ENCODE data around the gene NCEH1. TPM values are rescaled to one million over a fixed set of nuclear protein-coding genes. Genes with fewer than 3 reads are reported as not detected.

NCEH1 gene
- total RNA-seq, 1 donor from 2014 or later = 17.1 TPM

DNA sequence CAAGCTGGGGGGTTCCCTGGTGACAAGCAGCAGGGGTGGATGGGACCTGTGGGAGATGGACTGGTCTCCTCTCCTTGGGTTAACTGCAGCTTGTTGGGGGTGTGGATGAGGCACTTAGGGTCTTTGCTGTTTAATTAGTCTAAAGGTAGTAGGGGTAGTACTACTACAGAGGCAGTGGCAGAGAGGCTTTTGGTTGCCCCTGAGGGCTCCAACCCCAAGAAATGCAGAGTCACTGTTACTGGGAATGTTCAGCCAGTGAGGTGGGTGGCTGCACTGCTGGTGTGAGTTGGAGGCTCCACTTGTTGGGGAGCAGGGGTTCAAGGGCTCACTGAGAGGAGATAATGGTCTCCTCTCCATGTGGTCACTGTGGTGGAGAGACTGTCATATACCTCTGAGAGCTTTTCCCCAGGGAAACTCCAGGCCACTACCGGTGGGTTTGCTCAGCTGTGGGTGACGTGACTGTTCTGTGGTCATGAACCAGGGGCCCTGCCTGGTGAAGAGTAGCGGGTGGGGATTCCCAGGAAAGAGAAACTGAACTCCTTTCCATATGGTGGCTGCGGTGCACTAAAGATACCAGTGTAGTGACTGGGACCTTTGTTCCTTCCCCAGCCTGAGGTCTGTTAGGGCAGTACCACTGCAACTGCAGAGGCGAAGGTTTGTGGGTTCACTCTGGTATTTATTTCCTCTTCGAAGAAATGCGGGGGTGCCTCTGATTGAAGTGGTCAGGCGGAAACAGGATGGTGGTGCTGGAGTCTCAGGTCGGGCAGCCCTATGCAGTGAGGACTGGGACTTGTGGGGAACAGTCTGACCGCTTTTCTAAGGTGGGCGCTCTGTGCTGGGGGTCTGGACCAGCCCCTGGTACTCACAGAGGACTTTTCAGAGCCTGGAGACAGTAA is 118.7 kb downstream of the NCEH1 start:
- DNase-seq (ENCODE audit: extremely low read depth, low read depth, low spot score) = no peak

GRCh38 chr3:172591125-172591605 is 119.7 kb downstream of the NCEH1 start:
- DNase-seq (ENCODE audit: extremely low read depth, low read depth, low spot score) = no peak

DNA sequence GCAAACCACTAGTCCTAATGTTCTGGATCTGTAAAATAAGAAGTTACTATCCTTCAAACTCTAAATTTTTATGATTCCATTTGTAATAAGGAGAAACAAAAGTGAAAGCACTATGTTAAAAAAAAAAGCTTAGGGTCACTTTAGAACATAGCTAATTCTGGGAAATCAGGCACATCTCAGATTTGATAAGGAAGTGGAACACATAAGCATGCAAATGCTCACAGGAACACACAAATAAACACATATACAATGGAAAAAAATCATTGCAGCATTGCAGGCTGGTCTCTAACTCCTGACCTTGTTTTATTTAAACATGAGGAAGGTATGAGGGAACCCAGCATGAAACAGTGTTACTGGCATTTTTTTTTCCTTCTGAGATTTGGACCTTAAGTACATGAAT is 124.4 kb downstream of the NCEH1 start:
- DNase-seq (ENCODE audit: extremely low read depth, low read depth, low spot score) = no peak

- DNase-seq (ENCODE audit: extremely low read depth, low read depth, low spot score) = no peak
Observed at GRCh38 chr3:172585954-172586353, 124.9 kb downstream of the NCEH1 start.

DNA sequence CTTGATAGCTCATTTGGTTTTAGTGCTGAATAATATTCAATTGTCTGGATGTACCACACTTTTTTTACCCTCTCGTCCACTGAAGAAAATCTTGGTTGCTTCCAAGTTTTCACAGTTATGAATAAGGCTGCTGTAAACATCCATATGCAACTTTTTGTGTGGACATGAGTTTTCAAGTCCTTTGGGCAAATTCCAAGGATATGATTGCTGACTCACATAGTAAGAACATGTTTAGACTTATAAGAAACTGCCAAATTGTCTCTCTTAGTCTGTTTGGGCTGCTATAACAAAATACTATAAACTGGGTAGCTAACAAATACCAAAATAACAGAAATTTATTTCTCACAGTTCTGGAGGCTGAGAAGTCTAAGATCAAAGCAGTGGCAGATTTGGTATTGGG is 128.2 kb downstream of the NCEH1 start:
- DNase-seq (ENCODE audit: extremely low read depth, low read depth, low spot score) = no peak

DNA sequence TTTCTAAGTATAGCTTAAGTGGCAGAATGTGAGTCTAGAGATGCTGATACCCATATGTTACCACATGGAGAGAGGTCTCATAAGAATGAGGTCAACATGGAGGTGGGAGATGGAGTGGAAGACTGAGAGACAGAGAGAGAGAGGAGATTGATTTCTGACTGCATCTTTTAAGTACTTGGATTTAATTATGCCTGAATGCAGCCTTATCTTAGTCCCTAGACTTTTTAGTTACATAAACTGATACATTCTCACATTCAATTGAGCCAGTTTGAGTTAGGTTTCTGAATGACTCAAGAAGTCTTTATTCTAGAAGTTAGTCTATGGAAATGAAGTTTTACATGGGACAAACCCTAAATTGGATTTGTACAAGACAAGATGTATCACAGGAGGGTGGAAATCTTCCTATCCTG is 129.1 kb downstream of the NCEH1 start:
- DNase-seq (ENCODE audit: extremely low read depth, low read depth, low spot score) = no peak

GRCh38 chr3:172580680-172581401 is 130.0 kb downstream of the NCEH1 start:
- DNase-seq (ENCODE audit: extremely low read depth, low read depth, low spot score) = no peak

Other genes starting within 250 kb of the NCEH1 start
- gene TNFSF10, start 187.6 kb downstream of the NCEH1 start, total RNA-seq = 33.2 and 74.6 TPM in 2 replicates
- gene ECT2, start 39.7 kb upstream of the NCEH1 start, total RNA-seq = 23.0 and 27.4 TPM in 2 replicates